ENCODE measurements around the gene CCDC93. TPM values are rescaled to one million over a fixed set of nuclear protein-coding genes. Genes with fewer than 3 reads are reported as not detected.

Gene CCDC93
- total and polyA plus RNA-seq, 4 donors: 9.6 to 45.6 (median 24.2) TPM

- Histone ChIP-seq H3K4me1 (ENCODE audit: control insufficient read depth in 5 of 5, insufficient read depth in 5 of 5, low read length in 5 of 5) (peaks cover 0 to 16% (median 0%) of the 10 kb centered on the region in 5 donors), H3K9me3 (ENCODE audit: control insufficient read depth in 4 of 4, insufficient read depth in 3 of 4, low read length in 3 of 4) (no peaks in the 10 kb centered on the region), H3K9ac (ENCODE audit: insufficient read depth in 1 of 2, low read length in 2 of 2) (no peak overlapping the region), H3K27me3 (ENCODE audit: control insufficient read depth in 3 of 3, insufficient read depth in 3 of 3, low read length in 2 of 3) (peaks cover 0 to 25% (median 23%) of the 10 kb centered on the region in 3 donors), H3K27ac (ENCODE audit: low read depth in 1 of 2, low read length in 1 of 2) (no peak overlapping the region), H3K4me3 (no peak overlapping the region), H3K36me3 (ENCODE audit: control insufficient read depth in 4 of 4, insufficient read depth in 4 of 4, low read length in 4 of 4) (no peaks in the 10 kb centered on the region)
- peak in 2 of 3 donors; percentile 60 to 70 for DNase-seq
- no peak for ATAC-seq (ENCODE audit: insufficient read depth, low FRiP score)
- TF ChIP-seq CTCF (IDR thresholded peaks at IDR 0.05; ENCODE audit: control extremely low read depth, extremely low read depth): peak; percentile 42
- 10 to 13% methylated on average over 4 of the region's 4 CpGs for WGBS, 2 donors
These were observed 32.9 kb upstream of the CCDC93 start for GRCh38 chr2:118046634-118047210.

DNA sequence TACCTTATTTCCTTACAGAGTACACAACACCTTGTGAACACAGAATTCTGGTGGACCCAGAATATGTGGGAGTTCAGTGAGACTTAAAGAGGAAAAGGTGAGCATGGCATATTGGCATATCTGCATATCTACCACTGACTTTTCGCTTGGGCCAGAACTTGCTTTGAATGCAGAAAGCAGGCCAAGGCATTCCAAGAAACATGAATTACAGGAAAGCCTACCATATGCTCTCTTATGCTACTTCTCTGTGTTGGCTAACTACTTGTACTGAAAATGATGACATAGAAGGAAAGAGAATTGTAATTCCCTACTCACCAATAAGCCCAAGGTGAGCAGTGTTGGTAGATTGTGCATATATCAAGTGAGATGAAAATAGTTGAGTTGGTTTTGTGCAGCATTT is 31.4 kb upstream of the CCDC93 start:
- WGBS, 2 donors: 87 to 88% methylated on average over 1 of the region's 1 CpG
- Histone ChIP-seq H3K9ac (ENCODE audit: insufficient read depth in 1 of 2, low read length in 2 of 2) (no peak overlapping the region), H3K9me3 (ENCODE audit: control insufficient read depth in 4 of 4, insufficient read depth in 3 of 4, low read length in 3 of 4) (no peaks in the 10 kb centered on the region), H3K4me3 (no peak overlapping the region), H3K27me3 (ENCODE audit: control insufficient read depth in 3 of 3, insufficient read depth in 3 of 3, low read length in 2 of 3) (peaks cover 0 to 30% (median 22%) of the 10 kb centered on the region in 3 donors), H3K4me1 (ENCODE audit: control insufficient read depth in 5 of 5, insufficient read depth in 5 of 5, low read length in 5 of 5) (peaks cover 0 to 8% (median 0%) of the 10 kb centered on the region in 5 donors), H3K27ac (ENCODE audit: low read depth in 1 of 2, low read length in 1 of 2) (no peak overlapping the region), H3K36me3 (ENCODE audit: control insufficient read depth in 4 of 4, insufficient read depth in 4 of 4, low read length in 4 of 4) (no peaks in the 10 kb centered on the region)
- TF ChIP-seq CTCF (IDR thresholded peaks at IDR 0.05; ENCODE audit: control extremely low read depth, extremely low read depth): no peak
- DNase-seq (no peak), ATAC-seq (ENCODE audit: insufficient read depth, low FRiP score) (no peak)

DNA sequence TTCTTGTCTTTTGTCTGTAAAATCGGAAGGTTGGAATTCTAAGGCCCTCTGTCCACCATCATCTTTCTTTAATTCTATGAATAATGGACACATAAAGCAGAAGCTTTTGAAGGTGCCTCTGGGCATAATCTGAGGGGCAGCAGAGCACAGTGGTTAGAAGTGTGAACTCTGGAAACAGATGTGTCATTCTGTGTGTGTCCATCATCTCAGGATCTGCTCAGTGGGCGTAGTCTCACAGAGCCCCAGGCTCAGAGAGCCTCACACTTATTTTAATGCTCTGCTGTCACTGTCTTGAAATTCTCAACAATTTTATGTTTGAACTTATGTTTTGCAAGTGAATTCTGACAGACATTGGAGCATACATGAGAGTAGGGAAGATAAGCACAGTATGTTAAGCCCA is 31.0 kb upstream of the CCDC93 start:
- DNase-seq (no peak), ATAC-seq (ENCODE audit: insufficient read depth, low FRiP score) (no peak)
- no peak overlapping the region for H3K27ac ChIP-seq (ENCODE audit: low read depth in 1 of 2, low read length in 1 of 2)
- H3K4me1 ChIP-seq (ENCODE audit: control insufficient read depth in 5 of 5, insufficient read depth in 5 of 5, low read length in 5 of 5): peaks cover 0 to 3% (median 0%) of the 10 kb centered on the region in 5 donors
- no peak for TF ChIP-seq CTCF (IDR thresholded peaks at IDR 0.05; ENCODE audit: control extremely low read depth, extremely low read depth)
- H3K27me3 ChIP-seq (ENCODE audit: control insufficient read depth in 3 of 3, insufficient read depth in 3 of 3, low read length in 2 of 3): peaks cover 0 to 30% (median 21%) of the 10 kb centered on the region in 3 donors
- no peaks in the 10 kb centered on the region for H3K9me3 ChIP-seq (ENCODE audit: control insufficient read depth in 4 of 4, insufficient read depth in 3 of 4, low read length in 3 of 4)
- H3K9ac ChIP-seq (ENCODE audit: insufficient read depth in 1 of 2, low read length in 2 of 2): no peak overlapping the region
- H3K4me3 ChIP-seq: no peak overlapping the region
- no peaks in the 10 kb centered on the region for H3K36me3 ChIP-seq (ENCODE audit: control insufficient read depth in 4 of 4, insufficient read depth in 4 of 4, low read length in 4 of 4)
- 85 to 93% methylated on average over 2 of the region's 2 CpGs for WGBS, 2 donors
